Endodermal cell (in vitro differentiated cells): ENCODE measurements around the gene ARHGAP44. TPM values are rescaled to one million over a fixed set of nuclear protein-coding genes. Genes with fewer than 3 reads are reported as not detected.

Source experiments
- DNase-seq: peaks from one replicate; pipeline ENCODE4 v3.0.0-alpha.2; 2017
- H3K27ac ChIP-seq: 2 replicates; pipeline ENCODE4 v1.5.1; 2013; ENCODE audit warnings: mild to moderate bottlenecking, low read depth, low read length, moderate library complexity
- H3K27me3 ChIP-seq: 2 replicates; pipeline ENCODE4 v1.6.1; 2013; ENCODE audit warnings: mild to moderate bottlenecking, low read length, moderate library complexity; ENCODE audit not compliant: insufficient read depth, control insufficient read depth, poor library complexity, severe bottlenecking
- H3K36me3 ChIP-seq: 2 replicates; pipeline ENCODE4 v1.7.0; 2013; ENCODE audit warnings: mild to moderate bottlenecking, low read length, moderate library complexity; ENCODE audit not compliant: control insufficient read depth, insufficient read depth
- H3K4me1 ChIP-seq: one replicate; pipeline ENCODE4 v1.7.0; 2013; ENCODE audit warnings: low read length; ENCODE audit not compliant: control insufficient read depth, insufficient read depth
- H3K4me3 ChIP-seq: 2 replicates; pipeline ENCODE4 v1.5.1; 2013; ENCODE audit warnings: mild to moderate bottlenecking, low read length, moderate library complexity
- H3K9ac ChIP-seq: 2 replicates; pipeline ENCODE4 v1.6.1; 2013; ENCODE audit warnings: mild to moderate bottlenecking, low read length, moderate library complexity; ENCODE audit not compliant: poor library complexity, severe bottlenecking; ENCODE audit errors: extremely low read depth
- H3K9me3 ChIP-seq: 2 replicates; pipeline ENCODE4 v1.6.1; 2013; ENCODE audit warnings: mild to moderate bottlenecking, low read length, moderate library complexity; ENCODE audit not compliant: control insufficient read depth
- H3K27ac Mint-ChIP-seq: 2 replicates; pipeline ENCODE4 v1.8.0; 2020; ENCODE audit warnings: mixed read lengths
- H3K27me3 Mint-ChIP-seq: 2 replicates; pipeline ENCODE4 v1.8.0; 2021; ENCODE audit warnings: mild to moderate bottlenecking, mixed read lengths; ENCODE audit not compliant: insufficient read depth
- H3K36me3 Mint-ChIP-seq: 2 replicates; pipeline ENCODE4 v1.8.0; 2020; ENCODE audit warnings: low read depth, mixed read lengths
- H3K4me1 Mint-ChIP-seq: 2 replicates; pipeline ENCODE4 v1.8.0; 2020; ENCODE audit warnings: mixed read lengths
- H3K4me3 Mint-ChIP-seq: 2 replicates; pipeline ENCODE4 v1.8.0; 2020; ENCODE audit warnings: mild to moderate bottlenecking, moderate library complexity, mixed read lengths
- H3K9me3 Mint-ChIP-seq: 2 replicates; pipeline ENCODE4 v1.8.0; 2020; ENCODE audit warnings: mild to moderate bottlenecking, mixed read lengths
- WGBS, 2 experiments: methylation state at CpG; one replicate each; pipeline versions ENCODE4 v1.1.5 to v1.1.7; 2013; ENCODE audit warnings: missing lambda C conversion rate in 2 of 2, mixed read lengths in 1 of 2; ENCODE audit not compliant: insufficient coverage in 1 of 2, insufficient read length in 1 of 2; 5-methylcytosine and 5-hydroxymethylcytosine counted together
- total RNA-seq, 2 donors: library from RNA; stranded (reverse); fragmentation: NEBNext Ultra II Directional in 1 of 2; extraction: Animal tissue kit (Norgen Biotek cat#: 25700) in 1 of 2; gene quantifications; 2 replicates in 1 of 2; 3 replicates in 1 of 2; pipeline ENCODE4 v1.2.1, GENCODE V29; 2021
- TF ChIP-seq, protein P1 (sequence below): fragments of 200-600 bp; sonication (generic); conservative IDR thresholded peaks from 2 replicates; pipeline ENCODE4 v1.5.0; 2021; ENCODE audit warnings: antibody characterized with exemption, mild to moderate bottlenecking

Gene ARHGAP44
- total RNA-seq, 2 donors from 2014 or later = 14.2 to 21.9 TPM

DNA sequence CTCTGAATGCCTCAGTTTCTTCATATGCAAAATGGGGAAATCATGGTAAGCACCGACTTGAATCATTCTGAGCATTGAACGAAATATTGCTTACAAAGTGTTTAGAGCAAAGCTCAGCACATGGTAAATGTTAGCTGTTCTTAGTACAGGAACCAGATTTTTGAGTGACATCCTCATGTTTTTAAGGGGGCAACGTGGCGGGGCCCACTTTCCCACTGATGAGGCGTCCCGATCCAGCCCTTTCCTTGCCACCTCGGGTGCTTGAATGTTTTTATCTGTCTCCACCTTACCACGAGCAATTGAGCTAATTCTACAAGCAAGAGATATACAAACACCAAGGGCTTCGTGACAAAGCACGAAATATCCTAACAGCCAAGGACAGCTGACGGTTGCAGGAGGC lies 178.7 kb downstream of the ARHGAP44 start:
- Mint-ChIP-seq H3K4me3 (no peak overlapping the region), H3K4me1 (no peaks in the 10 kb centered on the region), H3K27ac (no peak overlapping the region), H3K27me3 (no peaks in the 10 kb centered on the region), H3K36me3 (peaks cover 7% of the 10 kb centered on the region), H3K9me3 (no peaks in the 10 kb centered on the region)
- Histone ChIP-seq H3K4me1 (no peaks in the 10 kb centered on the region), H3K9me3 (no peaks in the 10 kb centered on the region), H3K9ac (no peak overlapping the region), H3K4me3 (no peak overlapping the region), H3K36me3 (no peaks in the 10 kb centered on the region), H3K27ac (no peak overlapping the region), H3K27me3 (no peaks in the 10 kb centered on the region)
- 87 to 91% methylated on average over 10 to 11 of the region's 11 CpGs for WGBS, 2 experiments
- TF ChIP-seq, protein P1, sequence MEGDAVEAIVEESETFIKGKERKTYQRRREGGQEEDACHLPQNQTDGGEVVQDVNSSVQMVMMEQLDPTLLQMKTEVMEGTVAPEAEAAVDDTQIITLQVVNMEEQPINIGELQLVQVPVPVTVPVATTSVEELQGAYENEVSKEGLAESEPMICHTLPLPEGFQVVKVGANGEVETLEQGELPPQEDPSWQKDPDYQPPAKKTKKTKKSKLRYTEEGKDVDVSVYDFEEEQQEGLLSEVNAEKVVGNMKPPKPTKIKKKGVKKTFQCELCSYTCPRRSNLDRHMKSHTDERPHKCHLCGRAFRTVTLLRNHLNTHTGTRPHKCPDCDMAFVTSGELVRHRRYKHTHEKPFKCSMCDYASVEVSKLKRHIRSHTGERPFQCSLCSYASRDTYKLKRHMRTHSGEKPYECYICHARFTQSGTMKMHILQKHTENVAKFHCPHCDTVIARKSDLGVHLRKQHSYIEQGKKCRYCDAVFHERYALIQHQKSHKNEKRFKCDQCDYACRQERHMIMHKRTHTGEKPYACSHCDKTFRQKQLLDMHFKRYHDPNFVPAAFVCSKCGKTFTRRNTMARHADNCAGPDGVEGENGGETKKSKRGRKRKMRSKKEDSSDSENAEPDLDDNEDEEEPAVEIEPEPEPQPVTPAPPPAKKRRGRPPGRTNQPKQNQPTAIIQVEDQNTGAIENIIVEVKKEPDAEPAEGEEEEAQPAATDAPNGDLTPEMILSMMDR = no peak
- DNase-seq = no peak

DNA sequence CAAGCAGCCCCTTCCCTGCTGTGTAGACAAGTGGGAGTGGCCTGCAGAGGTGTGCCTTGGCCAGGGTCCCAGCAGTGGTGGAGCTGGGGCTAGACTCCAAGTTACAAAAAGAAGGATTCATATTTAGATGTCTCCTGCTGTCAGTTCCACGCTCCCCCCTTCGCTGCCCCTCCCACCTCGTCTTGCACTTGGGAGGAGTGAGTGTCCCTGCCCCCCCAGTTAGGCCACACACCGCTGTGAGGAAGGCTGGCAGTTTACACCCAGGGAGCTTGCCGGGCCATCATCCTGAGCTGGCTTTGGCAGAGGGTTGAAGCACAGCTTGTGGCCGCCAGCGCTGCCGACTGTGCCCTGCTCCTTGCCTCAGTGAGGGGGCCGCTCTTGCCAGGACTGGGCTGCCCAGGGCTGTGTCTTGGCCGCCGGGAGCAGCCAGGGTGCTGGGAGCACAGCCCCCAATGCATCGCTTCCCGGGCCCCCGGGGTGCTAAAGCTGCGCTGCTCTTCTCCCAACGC lies 184.3 kb downstream of the ARHGAP44 start:
- H3K9me3 Mint-ChIP-seq = no peaks in the 10 kb centered on the region
- Histone ChIP-seq H3K9me3 (no peaks in the 10 kb centered on the region), H3K27ac (no peak overlapping the region), H3K27me3 (peaks cover 7% of the 10 kb centered on the region), H3K4me3 (peak overlapping the region; percentile 67), H3K9ac (no peak overlapping the region), H3K4me1 (peaks cover 3% of the 10 kb centered on the region), H3K36me3 (no peaks in the 10 kb centered on the region)
- 11 to 19% methylated on average over 7 to 16 of the region's 16 CpGs for WGBS, 2 experiments
- TF ChIP-seq, protein P1 = no peak
- H3K36me3 Mint-ChIP-seq = no peaks in the 10 kb centered on the region
- H3K27me3 Mint-ChIP-seq = peaks cover 5% of the 10 kb centered on the region
- H3K4me3 Mint-ChIP-seq = peak overlapping the region; percentile 52
- peak; percentile 84 for DNase-seq
- peaks cover 13% of the 10 kb centered on the region for H3K4me1 Mint-ChIP-seq
- H3K27ac Mint-ChIP-seq = no peak overlapping the region

DNA sequence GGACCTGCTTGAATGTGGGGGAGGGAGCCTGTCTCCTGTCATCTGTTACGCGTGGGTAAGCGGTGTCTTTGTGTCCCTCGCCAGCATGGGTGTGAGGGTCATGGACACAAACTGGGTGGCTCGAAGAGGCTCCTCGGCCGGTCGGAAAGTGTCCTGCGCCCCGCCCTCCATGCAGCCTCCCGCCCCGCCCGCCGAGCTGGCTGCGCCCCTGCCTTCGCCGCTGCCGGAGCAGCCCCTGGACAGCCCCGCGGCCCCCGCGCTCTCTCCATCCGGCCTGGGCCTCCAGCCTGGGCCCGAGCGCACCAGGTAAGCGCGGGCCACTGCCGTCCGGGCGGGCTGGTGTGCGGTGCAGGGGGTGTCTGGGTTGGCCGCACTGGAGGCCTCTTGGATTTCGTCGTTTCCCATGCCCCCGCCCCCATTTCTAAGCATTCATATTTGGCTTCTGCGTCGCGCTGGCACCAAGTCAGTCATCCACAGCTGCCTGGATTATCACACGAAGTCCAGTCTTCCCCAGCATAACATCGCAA lies 184.8 kb downstream of the ARHGAP44 start:
- no peak for DNase-seq
- Mint-ChIP-seq H3K36me3 (no peaks in the 10 kb centered on the region), H3K4me3 (peak overlapping the region; percentile 52), H3K4me1 (peaks cover 13% of the 10 kb centered on the region), H3K27me3 (peaks cover 5% of the 10 kb centered on the region), H3K27ac (no peak overlapping the region), H3K9me3 (no peaks in the 10 kb centered on the region)
- Histone ChIP-seq H3K27me3 (peaks cover 7% of the 10 kb centered on the region), H3K27ac (no peak overlapping the region), H3K9ac (no peak overlapping the region), H3K4me1 (peaks cover 3% of the 10 kb centered on the region), H3K36me3 (no peaks in the 10 kb centered on the region), H3K4me3 (peak overlapping the region; percentile 67), H3K9me3 (no peaks in the 10 kb centered on the region)
- WGBS, 2 experiments = 19% methylated on average over 3 to 40 of the region's 40 CpGs
- TF ChIP-seq, protein P1 = no peak
